GM12891 (cell line): Measurements from ENCODE around the gene CFAP77.

ENCODE experiments used
- PAX5 ChIP-seq: IDR thresholded peaks from 2 replicates; pipeline ENCODE4 v1.6.1; 2011; ENCODE audit warnings: low read length, moderate library complexity, mild to moderate bottlenecking; ENCODE audit not compliant: insufficient read depth, severe bottlenecking
- POLR2A ChIP-seq: IDR thresholded peaks from 2 replicates; pipeline ENCODE4 v1.6.1; 2011; ENCODE audit warnings: low read depth, low read length, control low read depth
- POLR2AphosphoS5 ChIP-seq: IDR thresholded peaks from 2 replicates; pipeline ENCODE4 v1.6.1; 2011; ENCODE audit warnings: low read depth, low read length, control low read depth
- POU2F2 ChIP-seq: IDR thresholded peaks from 2 replicates; pipeline ENCODE4 v1.6.1; 2011; ENCODE audit warnings: low read depth, mild to moderate bottlenecking, control low read depth, low read length, moderate library complexity
- SPI1 ChIP-seq: IDR thresholded peaks from 2 replicates; pipeline ENCODE4 v1.6.1; 2011; ENCODE audit warnings: low read depth, low read length, control low read depth
- TAF1 ChIP-seq: IDR thresholded peaks from 2 replicates; pipeline ENCODE4 v1.6.1; 2011; ENCODE audit warnings: low read depth, low read length, control low read depth

GRCh38 chr9:132531195-132531594 lies 121.2 kb downstream of the CFAP77 start:
- TF ChIP-seq POLR2AphosphoS5 (no peak), POLR2A (no peak), SPI1 (no peak), TAF1 (no peak), PAX5 (no peak), POU2F2 (no peak)
